Endothelial cell (in vitro differentiated cells): ENCODE results near the gene R3HDML. TPM values are rescaled to one million over a fixed set of nuclear protein-coding genes. Genes with fewer than 3 reads are reported as not detected.

Experiments
- DNase-seq: peaks from one replicate; pipeline ENCODE4 v3.0.0; 2021; ENCODE audit warnings: low spot score
- H3K27ac Mint-ChIP-seq: one replicate; pipeline ENCODE4 v1.8.0; 2021; ENCODE audit warnings: mixed read lengths, inconsistent platforms; ENCODE audit not compliant: unreplicated experiment
- H3K27me3 Mint-ChIP-seq: one replicate; pipeline ENCODE4 v1.8.0; 2021; ENCODE audit warnings: mild to moderate bottlenecking, moderate library complexity, mixed read lengths, inconsistent platforms; ENCODE audit not compliant: unreplicated experiment
- H3K36me3 Mint-ChIP-seq: one replicate; pipeline ENCODE4 v1.8.0; 2021; ENCODE audit warnings: mild to moderate bottlenecking, low read depth, mixed read lengths, inconsistent platforms; ENCODE audit not compliant: unreplicated experiment
- H3K4me1 Mint-ChIP-seq: one replicate; pipeline ENCODE4 v1.8.0; 2021; ENCODE audit warnings: mild to moderate bottlenecking, mixed read lengths, inconsistent platforms; ENCODE audit not compliant: unreplicated experiment
- H3K4me3 Mint-ChIP-seq: one replicate; pipeline ENCODE4 v1.8.0; 2021; ENCODE audit warnings: mild to moderate bottlenecking, mixed read lengths, inconsistent platforms; ENCODE audit not compliant: unreplicated experiment
- H3K9me3 Mint-ChIP-seq: one replicate; pipeline ENCODE4 v1.8.0; 2021; ENCODE audit warnings: mixed read lengths, inconsistent platforms; ENCODE audit not compliant: unreplicated experiment
- total RNA-seq: library from RNA; stranded (reverse); fragmentation: NEBNext Ultra II Directional; extraction: Animal tissue kit (Norgen Biotek cat#: 25700); gene quantifications from one replicate; pipeline ENCODE4 v1.2.1, GENCODE V29; 2021; ENCODE audit not compliant: unreplicated experiment
- TF ChIP-seq, protein P1 (sequence below): fragments of 200-600 bp; sonication (generic); IDR thresholded peaks from one replicate; pipeline ENCODE4 v1.5.0; 2021; ENCODE audit warnings: antibody characterized with exemption; ENCODE audit not compliant: unreplicated experiment

R3HDML gene
- total RNA-seq, 1 donor from 2014 or later, result not detected

GRCh38 chr20:44334709-44335108 lies 2.1 kb upstream of the R3HDML start:
- no peak for DNase-seq
- H3K36me3 Mint-ChIP-seq, result no peaks in the 10 kb centered on the region
- no peaks in the 10 kb centered on the region for H3K9me3 Mint-ChIP-seq
- H3K4me1 Mint-ChIP-seq, result no peaks in the 10 kb centered on the region
- peaks cover 3% of the 10 kb centered on the region for H3K27me3 Mint-ChIP-seq
- no peak overlapping the region for H3K27ac Mint-ChIP-seq
- TF ChIP-seq, protein P1, sequence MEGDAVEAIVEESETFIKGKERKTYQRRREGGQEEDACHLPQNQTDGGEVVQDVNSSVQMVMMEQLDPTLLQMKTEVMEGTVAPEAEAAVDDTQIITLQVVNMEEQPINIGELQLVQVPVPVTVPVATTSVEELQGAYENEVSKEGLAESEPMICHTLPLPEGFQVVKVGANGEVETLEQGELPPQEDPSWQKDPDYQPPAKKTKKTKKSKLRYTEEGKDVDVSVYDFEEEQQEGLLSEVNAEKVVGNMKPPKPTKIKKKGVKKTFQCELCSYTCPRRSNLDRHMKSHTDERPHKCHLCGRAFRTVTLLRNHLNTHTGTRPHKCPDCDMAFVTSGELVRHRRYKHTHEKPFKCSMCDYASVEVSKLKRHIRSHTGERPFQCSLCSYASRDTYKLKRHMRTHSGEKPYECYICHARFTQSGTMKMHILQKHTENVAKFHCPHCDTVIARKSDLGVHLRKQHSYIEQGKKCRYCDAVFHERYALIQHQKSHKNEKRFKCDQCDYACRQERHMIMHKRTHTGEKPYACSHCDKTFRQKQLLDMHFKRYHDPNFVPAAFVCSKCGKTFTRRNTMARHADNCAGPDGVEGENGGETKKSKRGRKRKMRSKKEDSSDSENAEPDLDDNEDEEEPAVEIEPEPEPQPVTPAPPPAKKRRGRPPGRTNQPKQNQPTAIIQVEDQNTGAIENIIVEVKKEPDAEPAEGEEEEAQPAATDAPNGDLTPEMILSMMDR, result no peak
- H3K4me3 Mint-ChIP-seq, result no peak overlapping the region

DNA sequence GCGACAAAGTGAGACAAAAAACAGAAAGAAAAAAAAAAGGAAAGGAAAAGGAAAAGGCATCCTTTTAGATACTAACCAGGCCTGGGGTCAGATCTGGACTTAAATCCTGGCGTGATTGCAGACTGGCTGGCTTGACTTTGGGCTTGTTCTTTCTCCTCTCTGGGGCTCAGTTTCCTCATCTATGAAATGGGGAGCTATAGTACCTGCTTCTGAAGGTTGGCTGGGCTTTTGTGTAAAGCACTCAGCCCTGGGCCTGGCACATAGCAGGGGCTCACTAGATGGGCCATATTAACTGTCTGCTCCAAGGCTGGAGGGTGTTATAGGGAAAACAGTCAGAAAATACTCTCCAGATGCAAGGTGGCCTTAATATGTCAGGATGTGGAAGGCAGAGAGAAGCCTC lies 1.2 kb upstream of the R3HDML start:
- no peak overlapping the region for H3K27ac Mint-ChIP-seq
- H3K9me3 Mint-ChIP-seq, result no peaks in the 10 kb centered on the region
- no peak overlapping the region for H3K4me3 Mint-ChIP-seq
- H3K4me1 Mint-ChIP-seq, result no peaks in the 10 kb centered on the region
- DNase-seq, result no peak
- TF ChIP-seq, protein P1, result no peak
- peaks cover 3% of the 10 kb centered on the region for H3K27me3 Mint-ChIP-seq
- no peaks in the 10 kb centered on the region for H3K36me3 Mint-ChIP-seq

- TF ChIP-seq, protein P1, result no peak
- no peaks in the 10 kb centered on the region for H3K9me3 Mint-ChIP-seq
- H3K36me3 Mint-ChIP-seq, result no peaks in the 10 kb centered on the region
- peaks cover 3% of the 10 kb centered on the region for H3K27me3 Mint-ChIP-seq
- DNase-seq, result no peak
- H3K4me1 Mint-ChIP-seq, result no peaks in the 10 kb centered on the region
- H3K27ac Mint-ChIP-seq, result no peak overlapping the region
- H3K4me3 Mint-ChIP-seq, result no peak overlapping the region
These were observed 757 bp upstream of the R3HDML start for GRCh38 chr20:44336086-44336485.

GRCh38 chr20:44342248-44342647 lies 5.4 kb downstream of the R3HDML start:
- Mint-ChIP-seq H3K9me3 (no peaks in the 10 kb centered on the region), H3K4me1 (no peaks in the 10 kb centered on the region), H3K27ac (no peak overlapping the region), H3K27me3 (no peaks in the 10 kb centered on the region), H3K36me3 (no peaks in the 10 kb centered on the region), H3K4me3 (no peak overlapping the region)
- DNase-seq, result no peak
- TF ChIP-seq, protein P1, result no peak

DNA sequence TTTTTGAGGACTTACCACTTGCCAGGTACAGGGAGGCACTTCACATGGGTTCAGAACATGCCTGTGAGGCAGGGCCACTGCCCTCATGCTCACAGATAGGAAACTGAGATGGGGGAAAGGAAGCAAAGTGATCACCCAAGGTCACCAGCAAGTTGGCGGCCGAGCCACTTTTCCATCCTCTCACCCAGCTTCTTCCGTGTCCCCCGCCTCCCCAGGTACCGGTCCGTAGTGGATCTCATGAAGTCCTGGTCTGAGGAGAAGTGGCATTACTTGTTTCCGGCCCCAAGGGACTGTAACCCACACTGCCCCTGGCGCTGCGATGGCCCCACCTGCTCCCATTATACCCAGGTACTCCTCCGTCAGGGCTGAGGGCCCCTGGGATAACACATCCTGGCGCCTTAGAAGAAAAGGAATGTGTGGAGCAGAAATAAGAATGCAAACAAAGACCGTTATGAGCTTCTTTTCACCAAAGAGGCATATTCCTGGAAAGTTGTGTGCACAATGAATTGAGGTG lies 6.4 kb downstream of the R3HDML start:
- Mint-ChIP-seq H3K4me1 (no peaks in the 10 kb centered on the region), H3K27me3 (no peaks in the 10 kb centered on the region), H3K4me3 (no peak overlapping the region), H3K36me3 (no peaks in the 10 kb centered on the region), H3K27ac (no peak overlapping the region), H3K9me3 (no peaks in the 10 kb centered on the region)
- TF ChIP-seq, protein P1, result no peak
- DNase-seq, result no peak
